Stimulated activated CD4-positive, alpha-beta T cell treated with anti-CD3 and anti-CD28 coated beads, TNF-alpha, amount 100 ng/mL, for 24 hours (primary cell): ENCODE results near the gene RWDD4.
"Not testable (repeated sequence)": the region's sequence is repeated elsewhere in the genome, so short reads cannot be mapped to it uniquely, and the experiment has no call there.

Experiments
- DNase-seq, 3 experiments: peaks; one replicate each; pipeline ENCODE4 v3.0.0-alpha.2; 2020; ENCODE audit warnings: low read depth in 3 of 3

The RWDD4 gene

GRCh38 chr4:183635741-183636140, 23.2 kb downstream of the RWDD4 start:
- DNase-seq = no peak

- DNase-seq = no peak
These were observed 23.7 kb downstream of the RWDD4 start for GRCh38 chr4:183635321-183635720.

- DNase-seq = no peak
These were observed 25.2 kb downstream of the RWDD4 start for GRCh38 chr4:183633476-183634400.

- DNase-seq = no peak
These were observed 26.3 kb downstream of the RWDD4 start for GRCh38 chr4:183632689-183633088.

- DNase-seq = no peak
These were observed 27.3 kb downstream of the RWDD4 start for GRCh38 chr4:183631577-183632198.

- DNase-seq = no peak
These were observed 30.9 kb downstream of the RWDD4 start for GRCh38 chr4:183627979-183628588.

- not testable (repeated sequence) for DNase-seq
These were observed 31.7 kb downstream of the RWDD4 start for GRCh38 chr4:183627286-183627685.

- DNase-seq = no peak
These were observed 32.8 kb downstream of the RWDD4 start for GRCh38 chr4:183626168-183626567.

GRCh38 chr4:183624548-183624947, 34.4 kb downstream of the RWDD4 start:
- DNase-seq = no peak

- no peak for DNase-seq
These were observed 37.1 kb downstream of the RWDD4 start for GRCh38 chr4:183621875-183622274.

GRCh38 chr4:183620421-183620820, 38.6 kb downstream of the RWDD4 start:
- DNase-seq = no peak

- DNase-seq = no peak
These were observed 40.3 kb downstream of the RWDD4 start for GRCh38 chr4:183618681-183619080.

- no peak for DNase-seq
These were observed 41.9 kb downstream of the RWDD4 start for GRCh38 chr4:183617075-183617474.

GRCh38 chr4:183612329-183613250, 46.4 kb downstream of the RWDD4 start:
- DNase-seq = no peak

- no peak for DNase-seq
These were observed 47.7 kb downstream of the RWDD4 start for GRCh38 chr4:183611210-183611830.

GRCh38 chr4:183610613-183611012, 48.4 kb downstream of the RWDD4 start:
- DNase-seq = no peak

GRCh38 chr4:183610033-183610432, 49.0 kb downstream of the RWDD4 start:
- no peak for DNase-seq

GRCh38 chr4:183609151-183609550, 49.8 kb downstream of the RWDD4 start:
- DNase-seq = no peak

- DNase-seq = no peak
These were observed 51.1 kb downstream of the RWDD4 start for GRCh38 chr4:183607894-183608293.

GRCh38 chr4:183602557-183603027, 56.4 kb downstream of the RWDD4 start:
- no peak for DNase-seq

GRCh38 chr4:183601381-183601780, 57.6 kb downstream of the RWDD4 start:
- no peak for DNase-seq
